SHP77 treated with DMSO at 0.1 percent for 48 hours (cell line): Measurements from ENCODE around the gene RPL41.
"Not testable (repeated sequence)": the region's sequence is repeated elsewhere in the genome, so short reads cannot be mapped to it uniquely, and the experiment has no call there.

Source experiments
- DNase-seq: peaks from one replicate; lab custom pipeline; 2025; lab: John Stamatoyannopoulos, UW

RPL41 gene

DNA sequence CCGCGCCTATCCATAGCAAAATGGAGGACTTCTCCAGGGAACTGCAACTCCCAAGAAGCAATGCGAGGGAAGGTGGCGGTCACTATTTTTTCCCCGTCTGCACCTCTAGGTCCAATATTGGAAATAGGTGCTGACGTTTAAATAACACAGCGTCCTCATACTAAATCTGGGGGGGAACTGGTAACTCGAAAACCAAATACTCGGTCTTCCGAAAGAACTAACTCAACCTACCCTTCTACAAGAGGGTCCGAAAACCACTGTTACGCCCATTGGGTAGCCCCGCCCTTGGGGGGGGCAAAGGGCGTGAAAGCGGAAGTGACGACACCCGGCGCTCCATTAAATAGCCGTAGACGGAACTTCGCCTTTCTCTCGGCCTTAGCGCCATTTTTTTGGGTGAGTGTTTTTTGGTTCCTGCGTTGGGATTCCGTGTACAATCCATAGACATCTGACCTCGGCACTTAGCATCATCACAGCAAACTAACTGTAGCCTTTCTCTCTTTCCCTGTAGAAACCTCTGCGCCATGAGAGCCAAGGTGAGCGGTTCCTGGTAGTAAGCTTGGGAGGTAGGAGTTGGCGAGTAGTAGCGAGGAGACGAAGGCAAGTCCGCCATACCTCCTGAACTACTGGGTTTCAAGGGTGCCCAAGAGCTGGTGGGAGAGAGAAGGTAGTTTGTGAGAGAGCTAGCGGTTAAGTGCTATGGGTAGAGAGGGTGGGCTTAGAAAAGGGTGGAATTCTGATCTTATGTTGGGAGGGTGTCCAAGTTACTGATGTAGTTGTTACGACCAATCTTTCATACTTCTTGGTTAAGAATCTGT is at the start of gene RPL41:
Gene RPL41 (plus strand): TSS at position 367 of the 815 bp plus-strand sequence.
- peak; percentile 90 for DNase-seq

DNA sequence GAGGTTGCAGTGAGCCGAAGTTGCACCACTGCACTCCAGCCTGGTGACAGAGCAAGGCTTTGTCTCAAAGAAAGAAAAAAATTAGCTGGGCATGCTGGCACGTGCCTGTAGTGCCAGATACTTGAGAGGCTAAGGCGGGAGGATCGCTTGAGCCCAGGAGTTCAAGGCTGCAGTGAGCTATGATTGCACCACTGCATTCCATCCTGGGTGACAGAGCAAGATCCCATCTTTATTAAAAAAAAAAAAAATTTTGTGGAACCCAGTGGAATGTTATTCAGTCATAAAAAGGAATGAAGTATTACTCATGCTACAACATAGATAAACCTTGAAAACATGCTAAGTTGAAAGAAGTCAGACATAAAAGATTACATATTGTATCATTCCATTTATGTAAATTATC is 44.8 kb upstream of the RPL41 start:
- no peak for DNase-seq

GRCh38 chr12:56074396-56074795 is 42.0 kb upstream of the RPL41 start:
- no peak for DNase-seq

DNA sequence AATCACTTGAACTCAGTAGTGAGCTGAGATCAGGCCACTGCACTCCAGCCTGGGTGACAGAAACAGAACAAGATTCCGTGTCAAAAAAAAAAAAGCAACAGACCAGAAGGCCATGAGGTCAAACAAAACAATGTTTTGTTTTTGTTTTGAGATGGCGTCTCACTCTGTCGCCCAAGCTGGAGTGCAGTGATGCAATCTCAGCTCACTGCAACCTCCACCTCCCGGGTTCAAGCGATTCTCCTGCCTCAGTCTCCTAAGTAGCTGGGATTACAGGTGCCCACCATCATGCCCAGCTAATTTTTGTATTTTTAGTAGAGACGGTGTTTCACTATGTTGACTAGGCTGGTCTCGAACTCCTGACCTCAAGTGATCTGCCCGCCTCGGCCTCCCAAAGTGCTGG is 38.5 kb upstream of the RPL41 start:
- DNase-seq: not testable (repeated sequence)

GRCh38 chr12:56078427-56078826 is 38.0 kb upstream of the RPL41 start:
- no peak for DNase-seq

GRCh38 chr12:56078931-56079722 is 37.3 kb upstream of the RPL41 start:
- DNase-seq: peak; percentile 32

- DNase-seq: no peak
These were observed 36.5 kb upstream of the RPL41 start, which contains the start of gene ERBB3 for GRCh38 chr12:56079723-56080555. TSS of gene ERBB3 (plus strand) at chr12:56080165. CDS start at chr12:56080301, 136 bp downstream.

GRCh38 chr12:56080556-56081138 is 35.8 kb upstream of the RPL41 start:
- no peak for DNase-seq

DNA sequence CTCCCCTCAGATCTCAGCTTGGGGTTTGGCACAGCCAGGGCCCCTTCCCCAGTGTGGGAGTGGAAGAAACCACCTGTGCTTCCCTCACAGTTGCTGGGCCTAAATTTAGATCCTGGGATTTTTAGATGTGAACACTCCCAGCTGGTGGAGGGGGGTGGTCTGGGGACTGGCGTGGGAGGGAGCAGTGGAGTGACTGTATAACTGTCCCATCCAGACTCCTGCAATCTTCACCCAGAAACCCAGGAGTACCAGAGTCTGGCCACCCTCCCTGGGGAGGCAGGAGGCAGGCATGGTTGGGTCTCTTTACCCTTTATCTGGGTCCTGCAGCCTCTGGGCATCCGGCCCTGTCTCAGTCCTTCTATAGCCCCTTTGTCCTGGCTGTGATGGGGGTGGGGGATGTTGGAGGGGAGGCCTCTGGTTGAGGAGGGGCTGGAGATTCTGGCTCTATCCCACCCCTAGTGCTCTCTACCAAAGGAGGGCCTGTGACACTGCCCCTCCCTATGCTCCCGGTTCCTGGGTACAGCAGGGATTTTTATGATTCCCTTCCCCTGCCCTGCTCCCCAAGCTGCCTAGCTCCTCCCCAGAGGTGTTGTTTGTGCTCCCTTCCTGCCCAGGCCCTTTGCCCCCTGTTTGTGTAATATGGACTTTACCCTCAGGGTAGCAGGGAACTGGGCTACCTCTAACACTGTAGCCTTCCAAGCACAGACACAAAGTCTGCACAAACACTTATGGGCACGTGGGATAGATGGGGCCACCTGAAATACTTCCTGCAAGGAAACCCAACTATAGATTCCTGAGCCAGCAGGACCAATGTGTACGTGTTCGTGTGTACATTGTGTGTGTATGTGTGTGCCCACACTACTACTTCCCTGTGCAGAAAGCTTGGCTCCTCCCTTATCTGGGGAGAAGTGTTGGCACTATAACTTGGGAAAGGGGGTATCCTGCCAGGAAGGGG is 34.8 kb upstream of the RPL41 start:
- no peak for DNase-seq

DNA sequence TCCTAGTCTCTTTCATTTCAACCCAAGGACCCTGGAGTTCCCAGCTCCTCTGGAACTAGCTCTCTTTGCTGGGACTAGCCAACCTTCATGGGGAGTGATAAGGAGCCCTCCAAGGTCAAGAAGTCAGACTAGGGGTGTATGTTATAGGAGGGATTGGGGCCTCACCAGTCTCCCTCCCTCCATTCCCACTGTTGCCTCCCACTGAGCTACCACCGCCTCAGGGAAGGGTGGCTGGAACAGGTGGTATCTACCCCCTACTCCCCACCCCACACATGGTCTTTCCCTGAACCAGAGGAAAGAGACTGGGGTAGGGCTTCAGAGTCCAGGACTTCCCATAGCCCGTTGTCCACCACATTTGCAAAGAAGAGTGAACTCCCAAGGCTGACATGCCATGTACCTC is 34.1 kb upstream of the RPL41 start:
- no peak for DNase-seq

DNA sequence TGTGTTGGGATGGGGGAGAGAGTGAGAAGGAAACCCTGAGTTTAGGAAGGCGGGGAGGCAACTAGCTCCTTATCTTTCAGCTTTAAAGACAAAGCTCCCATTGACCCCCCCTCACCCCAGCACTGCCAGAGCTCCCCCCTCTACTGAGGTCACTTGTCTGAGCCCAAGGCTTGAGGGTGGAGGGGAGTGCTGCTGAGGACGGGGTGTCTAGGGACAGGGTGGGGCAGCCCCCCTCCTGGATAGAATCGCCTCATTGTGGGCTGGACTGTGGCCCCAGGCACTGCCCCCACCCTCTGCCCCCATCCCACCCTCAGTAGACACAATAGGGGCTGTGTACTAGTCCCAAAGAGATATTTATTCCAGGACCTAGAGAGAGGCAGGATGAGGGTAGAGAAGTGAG is 33.5 kb upstream of the RPL41 start:
- DNase-seq: no peak

DNA sequence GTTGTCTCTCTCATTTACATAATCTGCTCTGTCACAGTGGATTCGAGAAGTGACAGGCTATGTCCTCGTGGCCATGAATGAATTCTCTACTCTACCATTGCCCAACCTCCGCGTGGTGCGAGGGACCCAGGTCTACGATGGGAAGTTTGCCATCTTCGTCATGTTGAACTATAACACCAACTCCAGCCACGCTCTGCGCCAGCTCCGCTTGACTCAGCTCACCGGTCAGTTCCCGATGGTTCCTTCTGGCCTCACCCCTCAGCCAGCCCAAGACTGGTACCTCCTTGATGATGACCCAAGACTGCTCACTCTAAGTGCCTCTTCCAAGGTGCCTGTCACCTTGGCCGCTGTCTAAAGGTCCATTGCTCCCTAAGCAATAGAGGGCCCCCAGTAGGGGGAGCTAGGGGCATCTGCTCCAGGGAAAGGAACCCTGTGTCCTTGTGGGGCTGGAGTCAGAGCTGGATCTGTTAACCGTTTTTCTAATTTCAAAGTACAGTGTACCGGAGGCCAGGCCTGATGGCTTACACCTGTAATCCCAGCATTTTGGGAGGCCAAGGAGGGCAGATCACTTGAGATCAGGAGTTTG is 31.4 kb upstream of the RPL41 start:
- no peak for DNase-seq

DNA sequence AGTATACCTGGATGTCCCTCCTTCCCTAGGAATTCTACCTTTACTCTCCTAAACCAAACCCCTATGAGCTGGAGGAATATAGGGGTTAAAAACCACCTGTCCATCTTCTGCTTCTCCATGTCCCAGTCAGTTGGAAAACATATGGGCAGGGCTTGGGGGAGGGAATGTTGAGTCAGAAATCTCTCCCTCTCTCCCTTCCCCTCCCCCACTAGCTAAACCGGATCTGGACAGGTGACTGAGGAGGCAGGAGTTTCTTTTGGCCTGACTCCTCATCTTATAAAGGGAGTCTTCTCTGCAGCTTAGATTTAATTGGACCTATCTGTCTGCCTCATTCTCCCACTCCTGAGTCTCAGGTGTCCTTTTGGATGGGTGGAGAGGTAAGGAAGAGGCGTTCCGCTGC is 30.3 kb upstream of the RPL41 start:
- DNase-seq: no peak

DNA sequence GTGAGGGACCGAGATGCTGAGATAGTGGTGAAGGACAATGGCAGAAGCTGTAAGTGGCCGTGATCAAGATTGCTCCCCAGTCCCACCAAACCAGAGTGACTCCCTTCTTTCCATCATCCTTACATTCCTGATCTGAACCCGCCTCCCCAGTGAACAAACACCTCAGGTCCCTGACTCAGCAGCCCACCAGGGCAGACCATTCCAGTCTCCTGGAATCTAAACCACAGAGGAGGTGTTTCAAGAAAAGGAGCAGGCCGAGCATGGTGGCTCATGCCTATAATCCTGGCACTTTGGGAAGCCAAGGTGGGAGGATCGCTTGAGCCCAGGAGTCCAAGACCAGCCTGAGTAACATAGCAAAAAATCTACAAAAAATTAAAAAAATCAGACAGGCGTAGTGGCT is 29.8 kb upstream of the RPL41 start:
- DNase-seq: no peak

DNA sequence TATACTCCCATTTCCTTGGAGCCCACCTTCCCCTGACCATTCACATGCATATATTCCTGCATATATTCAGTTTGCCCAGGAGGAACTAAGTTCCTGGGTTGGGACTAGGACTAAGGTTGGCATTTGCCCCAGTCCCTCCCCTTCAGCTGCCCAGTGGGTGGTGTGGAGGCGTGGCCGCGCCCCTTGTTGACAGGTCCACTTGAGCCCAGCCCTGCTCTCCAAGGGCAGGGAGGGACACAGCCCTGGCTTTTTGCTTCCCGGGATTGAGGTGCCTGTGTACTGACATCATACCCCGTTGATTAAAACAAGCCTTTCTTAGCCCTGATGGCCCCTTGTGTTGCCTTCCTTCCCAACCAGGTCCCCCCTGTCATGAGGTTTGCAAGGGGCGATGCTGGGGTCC is 29.2 kb upstream of the RPL41 start:
- DNase-seq: no peak

DNA sequence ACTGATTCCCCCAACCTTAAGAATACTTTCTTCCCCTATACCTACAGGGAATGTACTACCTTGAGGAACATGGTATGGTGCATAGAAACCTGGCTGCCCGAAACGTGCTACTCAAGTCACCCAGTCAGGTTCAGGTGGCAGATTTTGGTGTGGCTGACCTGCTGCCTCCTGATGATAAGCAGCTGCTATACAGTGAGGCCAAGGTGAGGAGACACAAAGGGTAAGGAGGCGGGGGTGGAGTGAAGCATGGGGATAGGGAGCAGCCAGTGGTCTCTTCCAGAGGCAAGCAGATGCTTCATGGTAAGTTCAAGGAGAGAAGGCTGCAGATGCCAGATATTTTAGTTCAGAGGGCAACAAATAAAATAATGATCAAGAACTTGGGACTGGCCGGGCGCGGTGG is 18.7 kb upstream of the RPL41 start:
- DNase-seq: no peak

- DNase-seq: no peak
These were observed 17.8 kb upstream of the RPL41 start for GRCh38 chr12:56098592-56098991.

GRCh38 chr12:56099787-56100186 is 16.6 kb upstream of the RPL41 start:
- no peak for DNase-seq

- no peak for DNase-seq
These were observed 15.4 kb upstream of the RPL41 start for GRCh38 chr12:56101045-56101444.

DNA sequence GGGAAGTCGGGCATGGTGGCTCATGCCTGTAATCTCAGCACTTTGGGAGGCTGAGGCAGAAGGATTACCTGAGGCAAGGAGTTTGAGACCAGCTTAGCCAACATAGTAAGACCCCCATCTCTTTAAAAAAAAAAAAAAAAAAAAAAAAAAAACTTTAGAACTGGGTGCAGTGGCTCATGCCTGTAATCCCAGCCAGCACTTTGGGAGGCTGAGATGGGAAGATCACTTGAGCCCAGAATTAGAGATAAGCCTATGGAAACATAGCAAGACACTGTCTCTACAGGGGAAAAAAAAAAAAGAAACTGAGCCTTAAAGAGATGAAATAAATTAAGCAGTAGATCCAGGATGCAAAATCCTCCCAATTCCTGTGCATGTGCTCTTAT is 13.8 kb upstream of the RPL41 start:
- no peak for DNase-seq
